DMS114 treated with DMSO at 0.1 percent for 48 hours (cell line): Measurements from ENCODE around the gene AQP9.
A peak's percentile ranks its signal among the peaks of the same experiment; 100 is the strongest.

Source experiments
- DNase-seq: peaks from one replicate; lab custom pipeline; 2025; ENCODE audit not compliant: unreplicated experiment; lab: John Stamatoyannopoulos, UW

AQP9 gene

GRCh38 chr15:58223432-58223831 is 85.3 kb downstream of the AQP9 start:
- DNase-seq: no peak

- no peak for DNase-seq
Observed at GRCh38 chr15:58224068-58224467, 85.9 kb downstream of the AQP9 start.

- DNase-seq: peak; percentile 69
Observed at GRCh38 chr15:58227706-58228543, 89.7 kb downstream of the AQP9 start.

GRCh38 chr15:58228718-58229117 is 90.5 kb downstream of the AQP9 start:
- DNase-seq: no peak

- no peak for DNase-seq
Observed at GRCh38 chr15:58229297-58229768, 91.2 kb downstream of the AQP9 start.

GRCh38 chr15:58232281-58233065 is 94.3 kb downstream of the AQP9 start:
- no peak for DNase-seq

- no peak for DNase-seq
Observed at GRCh38 chr15:58233341-58233740, 95.2 kb downstream of the AQP9 start.
